ENCODE data around the gene CCDC183.

DNA sequence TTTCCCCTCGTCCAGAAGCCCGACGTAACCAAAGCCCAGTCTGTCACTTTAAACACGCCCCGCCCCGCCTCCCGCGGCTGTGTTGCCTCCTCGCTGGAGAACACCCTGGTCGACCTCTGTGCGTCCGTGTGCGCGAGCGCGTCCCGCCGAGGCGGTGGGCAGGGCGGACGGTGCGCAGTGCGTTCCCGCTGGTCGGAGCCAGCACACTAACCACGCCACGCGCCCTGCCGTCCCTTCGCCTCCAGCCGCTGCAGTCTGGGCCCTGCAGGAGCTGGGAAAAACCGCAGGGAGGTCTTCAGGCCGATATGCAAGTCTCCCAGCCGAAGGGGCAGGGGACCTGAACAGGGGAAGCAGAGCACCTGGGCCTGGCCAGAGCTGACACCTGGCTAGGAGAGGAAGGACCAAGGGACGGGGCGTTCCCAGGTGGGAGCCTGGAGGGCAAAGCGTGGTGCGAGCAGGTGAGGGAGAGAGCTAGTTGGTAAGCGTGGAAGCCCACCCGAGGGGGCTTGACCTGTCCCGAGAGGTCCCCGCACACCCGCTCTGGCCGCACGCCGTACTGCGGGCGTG lies 51.8 kb downstream of the CCDC183 start:
- TF ChIP-seq POLR2A (IDR thresholded peaks at IDR 0.05; ENCODE audit: low read depth, low read length) = 0 out of 2 replicates have a peak, but pooled peaks have one; percentile 9
- TF ChIP-seq POLR2AphosphoS5 (IDR thresholded peaks at IDR 0.05; ENCODE audit: low read depth, low read length) = peak; percentile 63; the same call in 1 of the 2 replicates
- TF ChIP-seq SPI1 (IDR thresholded peaks at IDR 0.05; ENCODE audit: low read depth, low read length) = no peak
